ENCODE measurements around the gene ELAVL3.
"Not testable (repeated sequence)": the region's sequence is repeated elsewhere in the genome, so short reads cannot be mapped to it uniquely, and the experiment has no call there.

The ELAVL3 gene

DNA sequence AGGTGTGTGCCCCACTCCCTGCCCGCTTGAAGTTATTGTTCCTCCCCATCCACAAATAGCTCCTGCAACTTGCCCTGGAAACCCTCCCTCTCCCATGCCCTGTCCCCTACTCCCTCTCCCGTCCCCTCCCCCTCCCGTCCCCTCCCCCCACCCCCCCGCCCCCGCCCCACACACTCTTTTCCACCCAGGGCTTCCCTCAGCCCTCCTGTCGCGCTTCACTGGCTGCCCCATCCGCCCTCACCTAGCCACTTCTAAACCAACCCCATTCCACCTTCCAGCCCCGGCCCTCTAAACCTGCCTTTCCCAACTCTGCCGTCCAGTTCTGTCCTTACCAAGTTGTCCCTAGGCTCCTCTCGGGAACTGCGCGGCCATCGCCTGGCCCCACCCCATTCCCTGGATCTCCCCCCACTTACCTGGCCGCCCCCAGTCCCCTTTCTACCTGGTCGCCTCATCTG, 62.7 kb downstream of the ELAVL3 start:
- TF ChIP-seq, protein P1, sequence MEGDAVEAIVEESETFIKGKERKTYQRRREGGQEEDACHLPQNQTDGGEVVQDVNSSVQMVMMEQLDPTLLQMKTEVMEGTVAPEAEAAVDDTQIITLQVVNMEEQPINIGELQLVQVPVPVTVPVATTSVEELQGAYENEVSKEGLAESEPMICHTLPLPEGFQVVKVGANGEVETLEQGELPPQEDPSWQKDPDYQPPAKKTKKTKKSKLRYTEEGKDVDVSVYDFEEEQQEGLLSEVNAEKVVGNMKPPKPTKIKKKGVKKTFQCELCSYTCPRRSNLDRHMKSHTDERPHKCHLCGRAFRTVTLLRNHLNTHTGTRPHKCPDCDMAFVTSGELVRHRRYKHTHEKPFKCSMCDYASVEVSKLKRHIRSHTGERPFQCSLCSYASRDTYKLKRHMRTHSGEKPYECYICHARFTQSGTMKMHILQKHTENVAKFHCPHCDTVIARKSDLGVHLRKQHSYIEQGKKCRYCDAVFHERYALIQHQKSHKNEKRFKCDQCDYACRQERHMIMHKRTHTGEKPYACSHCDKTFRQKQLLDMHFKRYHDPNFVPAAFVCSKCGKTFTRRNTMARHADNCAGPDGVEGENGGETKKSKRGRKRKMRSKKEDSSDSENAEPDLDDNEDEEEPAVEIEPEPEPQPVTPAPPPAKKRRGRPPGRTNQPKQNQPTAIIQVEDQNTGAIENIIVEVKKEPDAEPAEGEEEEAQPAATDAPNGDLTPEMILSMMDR (IDR thresholded peaks at IDR 0.05; ENCODE audit: control insufficient read depth, insufficient read depth, low read depth, low read length, missing control alignments), result no peak
- H3K4me3 ChIP-seq (ENCODE audit: control insufficient read depth, low read depth, low read length), result no peak overlapping the region
- DNase-seq (ENCODE audit: low read depth), result no peak

DNA sequence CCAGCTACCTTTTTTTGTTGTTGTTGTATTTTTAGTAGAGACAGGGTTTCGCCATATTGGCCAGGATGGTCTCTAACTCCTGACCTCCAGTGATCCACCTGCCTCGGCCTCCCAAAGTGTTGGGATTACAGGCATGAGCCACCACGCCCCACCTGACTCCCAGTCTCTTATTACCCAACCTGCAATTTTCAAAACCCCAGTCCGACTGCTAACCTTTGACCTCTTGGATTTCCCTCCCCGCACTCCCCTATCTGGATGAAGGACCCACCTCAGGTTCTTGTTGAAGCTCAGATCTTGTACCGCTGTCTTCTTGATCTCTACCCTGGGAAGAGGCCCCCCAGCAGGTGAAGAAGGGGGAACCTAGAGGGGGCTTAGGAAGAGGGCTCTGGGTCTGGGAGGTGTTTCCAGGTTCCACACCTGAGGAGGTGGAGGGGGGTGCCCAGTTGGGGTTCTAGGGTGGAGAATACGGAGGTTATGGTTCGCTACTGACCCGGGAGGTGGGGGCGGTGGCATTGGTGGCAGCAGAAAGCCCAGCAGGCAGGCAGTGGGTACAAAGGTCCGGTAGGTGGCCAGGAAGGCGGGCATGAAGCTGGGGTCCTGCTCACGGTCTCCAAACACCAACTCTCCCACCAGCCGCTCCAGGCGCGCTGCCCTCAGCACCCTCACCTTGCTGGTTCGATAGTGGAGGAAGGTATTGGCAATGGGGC, 64.3 kb downstream of the ELAVL3 start:
- no peak for DNase-seq (ENCODE audit: low read depth)
- no peak overlapping the region for H3K4me3 ChIP-seq (ENCODE audit: control insufficient read depth, low read depth, low read length)
- TF ChIP-seq, protein P1 (IDR thresholded peaks at IDR 0.05; ENCODE audit: control insufficient read depth, insufficient read depth, low read depth, low read length, missing control alignments), result no peak

DNA sequence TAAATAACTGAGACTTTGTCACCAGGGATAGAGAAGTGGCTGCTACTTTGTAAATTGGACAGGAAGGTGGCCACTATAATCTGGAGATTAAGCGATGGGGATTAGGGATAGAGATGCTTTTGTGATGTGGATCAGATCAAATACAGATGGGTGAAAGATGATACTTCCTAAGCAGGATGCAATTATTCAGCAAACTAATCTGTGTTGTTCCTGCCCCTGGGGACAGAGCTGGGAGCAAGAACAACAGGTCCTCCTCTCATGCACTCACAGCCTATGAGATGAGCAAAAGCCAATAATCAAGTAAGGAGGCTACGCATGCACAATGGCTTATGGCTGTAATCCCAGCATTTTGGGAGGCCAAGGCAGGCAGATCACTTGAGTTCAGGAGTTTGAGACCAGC, 66.3 kb downstream of the ELAVL3 start:
- TF ChIP-seq, protein P1 (IDR thresholded peaks at IDR 0.05; ENCODE audit: control insufficient read depth, insufficient read depth, low read depth, low read length, missing control alignments), result no peak
- DNase-seq (ENCODE audit: low read depth), result no peak
- no peak overlapping the region for H3K4me3 ChIP-seq (ENCODE audit: control insufficient read depth, low read depth, low read length)

- TF ChIP-seq, protein P1 (IDR thresholded peaks at IDR 0.05; ENCODE audit: control insufficient read depth, insufficient read depth, low read depth, low read length, missing control alignments), result no peak
- no peak overlapping the region for H3K4me3 ChIP-seq (ENCODE audit: control insufficient read depth, low read depth, low read length)
- no peak for DNase-seq (ENCODE audit: low read depth)
Measured at GRCh38 chr19:11410682-11411081, 70.2 kb downstream of the ELAVL3 start.

GRCh38 chr19:11408591-11408990, 72.3 kb downstream of the ELAVL3 start:
- TF ChIP-seq, protein P1 (IDR thresholded peaks at IDR 0.05; ENCODE audit: control insufficient read depth, insufficient read depth, low read depth, low read length, missing control alignments), result no peak
- no peak overlapping the region for H3K4me3 ChIP-seq (ENCODE audit: control insufficient read depth, low read depth, low read length)
- no peak for DNase-seq (ENCODE audit: low read depth)

DNA sequence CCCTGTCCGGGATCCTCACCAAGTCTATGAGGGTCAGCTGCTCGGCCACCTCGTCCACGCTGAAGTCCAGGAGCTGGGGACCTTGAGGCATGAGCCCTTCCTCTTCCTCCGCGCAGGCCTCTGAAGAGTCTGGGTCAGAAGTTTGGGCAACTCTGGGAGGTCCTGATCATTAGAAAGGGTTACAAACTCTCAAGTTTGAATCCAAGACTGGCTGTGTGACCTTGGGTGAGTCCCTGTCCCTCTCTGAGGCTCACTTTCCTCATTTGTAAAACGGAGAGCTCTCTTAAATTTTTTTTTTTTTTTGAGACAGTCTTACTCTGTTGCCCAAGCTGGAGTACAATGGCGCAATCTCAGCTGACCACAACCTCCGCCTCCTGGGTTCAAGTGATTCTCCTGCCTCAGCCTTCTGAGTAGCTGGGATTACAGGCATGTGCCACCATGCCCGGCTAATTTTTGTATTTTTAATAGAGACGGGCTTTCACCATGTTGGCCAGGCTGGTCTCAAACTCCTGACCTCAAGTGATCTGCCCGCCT, 74.1 kb downstream of the ELAVL3 start:
- H3K4me3 ChIP-seq (ENCODE audit: control insufficient read depth, low read depth, low read length); DNase-seq (ENCODE audit: low read depth): not testable (repeated sequence)

DNA sequence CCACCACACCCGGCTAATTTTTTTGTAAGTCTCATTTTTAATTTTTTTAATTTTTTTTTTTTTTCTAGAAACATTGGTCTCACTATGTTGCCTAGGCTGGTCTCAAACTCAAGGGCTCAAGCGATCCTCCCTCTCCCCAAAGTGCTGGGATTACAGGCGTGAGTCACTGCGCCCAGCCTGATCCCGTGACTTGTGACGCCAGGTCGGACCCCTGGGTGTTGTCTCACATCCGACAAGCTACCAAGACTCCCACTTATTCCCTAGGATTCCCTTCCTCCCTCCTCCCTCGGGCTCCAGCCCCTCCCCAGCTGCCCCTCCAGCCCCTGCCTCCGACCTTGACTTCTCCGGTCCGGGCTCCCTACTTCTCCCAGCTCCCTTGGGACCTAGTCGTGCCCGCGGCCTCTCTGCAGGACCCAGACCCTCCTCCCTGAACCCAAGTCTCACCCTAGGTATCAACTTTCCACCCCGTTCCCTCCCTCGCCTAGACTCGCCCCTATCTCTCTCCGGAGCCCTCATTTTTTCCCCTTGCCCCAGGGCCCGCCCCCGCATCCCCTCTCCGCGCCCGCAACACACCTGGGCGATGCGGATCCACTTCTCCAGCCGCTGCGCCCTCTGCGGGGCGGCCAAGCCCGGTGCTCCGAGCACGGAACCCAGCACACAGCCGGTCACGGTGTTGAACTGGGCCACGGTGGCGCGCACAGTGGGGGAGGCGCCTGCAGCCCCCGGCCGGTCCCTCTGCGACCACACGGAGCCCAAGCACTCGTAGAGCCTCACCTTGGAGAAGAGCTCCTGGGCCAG, 74.8 kb downstream of the ELAVL3 start:
- TF ChIP-seq, protein P1 (IDR thresholded peaks at IDR 0.05; ENCODE audit: control insufficient read depth, insufficient read depth, low read depth, low read length, missing control alignments), result peak; percentile 28
- DNase-seq (ENCODE audit: low read depth), result no peak
- no peak overlapping the region for H3K4me3 ChIP-seq (ENCODE audit: control insufficient read depth, low read depth, low read length)

All from AG09309 (cell line).